Neural cell (in vitro differentiated cells): ENCODE results near the gene PEA15. TPM values are rescaled to one million over a fixed set of nuclear protein-coding genes. Genes with fewer than 3 reads are reported as not detected.

Experiments used
- H2AFZ ChIP-seq: fragments of 200-600, 300-800 bp; sonication (generic), shearing (Covaris generic); 2 replicates; pipeline ENCODE4 v1.6.0; 2014; ENCODE audit warnings: low read depth, mild to moderate bottlenecking, antibody characterized with exemption, low read length, moderate library complexity
- H3F3A ChIP-seq: fragments of 200-600 bp; shearing (Covaris generic); 2 replicates; pipeline ENCODE4 v1.6.1; 2016; ENCODE audit warnings: mild to moderate bottlenecking, moderate library complexity, mixed read lengths, antibody characterized with exemption, low read length; ENCODE audit not compliant: insufficient read depth, poor library complexity, severe bottlenecking
- H3K27ac ChIP-seq: fragments of 200-600, 300-800 bp; sonication (generic), shearing (Covaris generic); 2 replicates; pipeline ENCODE4 v1.5.1; 2014; ENCODE audit warnings: mild to moderate bottlenecking, low read length, moderate library complexity
- H3K27me3 ChIP-seq: fragments of 300-800, 200-600 bp; sonication (generic), shearing (Covaris generic); 2 replicates; pipeline ENCODE4 v1.6.0; 2014; ENCODE audit warnings: mild to moderate bottlenecking, low read depth, low read length, moderate library complexity; ENCODE audit not compliant: insufficient read depth
- H3K36me3 ChIP-seq: fragments of 300-800, 200-600 bp; sonication (generic), shearing (Covaris generic); 2 replicates; pipeline ENCODE4 v1.5.1; 2014; ENCODE audit warnings: mild to moderate bottlenecking, antibody characterized with exemption, low read length, moderate library complexity; ENCODE audit not compliant: insufficient read depth
- H3K4me2 ChIP-seq: fragments of 300-800, 200-600 bp; sonication (generic), shearing (Covaris generic); 2 replicates; pipeline ENCODE4 v1.6.0; 2014; ENCODE audit warnings: mild to moderate bottlenecking, low read length
- H3K4me3 ChIP-seq: fragments of 300-800, 200-600 bp; sonication (generic), shearing (Covaris generic); 2 replicates; pipeline ENCODE4 v1.5.1; 2014; ENCODE audit warnings: mild to moderate bottlenecking, low read length, moderate library complexity
- H3K79me2 ChIP-seq: fragments of 200-600 bp; shearing (Covaris generic); replicated peaks from 2 replicates; pipeline ENCODE4 v1.6.0; 2014; ENCODE audit warnings: mild to moderate bottlenecking, low read length, moderate library complexity; ENCODE audit not compliant: insufficient read depth
- H3K9ac ChIP-seq: fragments of 300-800, 200-600 bp; sonication (generic), shearing (Covaris generic); 2 replicates; pipeline ENCODE4 v1.6.1; 2016; ENCODE audit warnings: mild to moderate bottlenecking, low read length, mixed read lengths
- H3K9me2 ChIP-seq: fragments of 200-600 bp; shearing (Covaris generic); 2 replicates; pipeline ENCODE4 v1.6.1; 2016; ENCODE audit warnings: mild to moderate bottlenecking, low read length, mixed read lengths; ENCODE audit not compliant: insufficient read depth
- H3K9me3 ChIP-seq: fragments of 200-600, 300-800 bp; sonication (generic), shearing (Covaris generic); 2 replicates; pipeline ENCODE4 v1.6.1; 2016; ENCODE audit warnings: mild to moderate bottlenecking, mixed run types, low read length, moderate library complexity, mixed read lengths
- H4K20me1 ChIP-seq: fragments of 200-600 bp; shearing (Covaris generic); 2 replicates; pipeline ENCODE4 v1.6.1; 2016; ENCODE audit warnings: mild to moderate bottlenecking, mixed run types; ENCODE audit not compliant: insufficient read depth
- EP300 ChIP-seq: fragments of 450-650 bp; conservative IDR thresholded peaks from 2 replicates; pipeline ENCODE4 v1.6.1; 2014; ENCODE audit warnings: antibody characterized with exemption, mild to moderate bottlenecking, moderate library complexity; ENCODE audit not compliant: poor library complexity, severe bottlenecking
- EZH2 ChIP-seq: fragments of 200-600, 300-800 bp; shearing (Covaris generic), sonication (generic); IDR thresholded peaks from 2 replicates; pipeline ENCODE4 v1.6.1; 2014; ENCODE audit warnings: antibody characterized with exemption, low read length, borderline replicate concordance, mild to moderate bottlenecking; ENCODE audit not compliant: insufficient read depth, poor library complexity, severe bottlenecking
- MXI1 ChIP-seq: fragments of 450-650 bp; conservative IDR thresholded peaks from 2 replicates; pipeline ENCODE4 v1.6.1; 2014; ENCODE audit warnings: antibody characterized with exemption, mild to moderate bottlenecking; ENCODE audit not compliant: poor library complexity, severe bottlenecking
- POLR2AphosphoS5 ChIP-seq: IDR thresholded peaks from 2 replicates; pipeline ENCODE4 v1.6.1; 2012
- RAD21 ChIP-seq: fragments of 450-650 bp; conservative IDR thresholded peaks from 2 replicates; pipeline ENCODE4 v1.6.1; 2014; ENCODE audit warnings: antibody characterized with exemption, mild to moderate bottlenecking, moderate library complexity
- SMC3 ChIP-seq: fragments of 450-650 bp; conservative IDR thresholded peaks from 2 replicates; pipeline ENCODE4 v1.6.1; 2014; ENCODE audit warnings: antibody characterized with exemption, mild to moderate bottlenecking, moderate library complexity; ENCODE audit not compliant: poor library complexity
- TAF1 ChIP-seq: IDR thresholded peaks from 2 replicates; pipeline ENCODE4 v1.6.1; 2012; ENCODE audit warnings: low read depth
- polyA plus RNA-seq: library from polyadenylated mRNA; depleted of rRNA; stranded (reverse); fragments of >200 nt; gene quantifications from 2 replicates; pipeline ENCODE4 v1.2.3, GENCODE V29; 2014
- TF ChIP-seq, protein P1 (sequence below): fragments of 450-650 bp; IDR thresholded peaks from 2 replicates; pipeline ENCODE4 v1.5.1; 2014; ENCODE audit warnings: antibody characterized with exemption, mild to moderate bottlenecking, moderate library complexity; ENCODE audit not compliant: poor library complexity, severe bottlenecking
- TF ChIP-seq, protein P2 (sequence below): IDR thresholded peaks from 2 replicates; pipeline ENCODE4 v1.6.1; 2012; ENCODE audit warnings: borderline replicate concordance

The PEA15 gene
- polyA plus RNA-seq, 1 donor from 2014 or later = 46.4 TPM

DNA sequence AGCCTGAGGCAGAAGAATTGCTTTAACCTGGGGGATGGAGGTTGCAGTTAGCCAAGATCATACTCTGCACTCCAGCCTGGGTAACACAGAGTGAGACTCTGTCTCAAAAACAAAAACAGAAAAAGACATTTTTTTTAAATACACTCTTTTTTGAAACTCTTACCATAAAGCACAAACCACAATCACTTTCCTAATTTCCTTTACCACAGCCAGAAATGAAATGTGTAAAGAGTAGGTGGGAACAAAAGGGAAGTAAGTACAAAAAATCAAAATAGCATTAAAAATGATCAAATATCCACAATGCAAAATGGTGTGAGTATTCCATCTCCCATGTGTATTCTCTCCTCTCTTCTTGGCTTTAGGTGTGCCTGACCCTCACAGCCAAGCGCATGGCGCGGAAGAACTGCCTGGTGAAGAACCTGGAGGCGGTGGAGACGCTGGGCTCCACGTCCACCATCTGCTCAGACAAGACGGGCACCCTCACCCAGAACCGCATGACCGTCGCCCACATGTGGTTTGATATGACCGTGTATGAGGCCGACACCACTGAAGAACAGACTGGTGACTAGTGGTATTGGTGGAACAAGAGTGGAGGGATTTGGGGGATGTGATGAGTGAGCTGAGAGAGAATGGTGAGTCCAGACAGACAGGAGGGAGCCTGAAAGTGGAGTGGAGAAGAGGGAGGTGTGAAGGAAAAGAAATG, 38.9 kb upstream of the PEA15 start:
- H3K36me3 ChIP-seq = no peaks in the 10 kb centered on the region
- no peaks in the 10 kb centered on the region for H3K9me3 ChIP-seq
- H3K27ac ChIP-seq = no peak overlapping the region
- no peak overlapping the region for H3K4me3 ChIP-seq
- no peaks in the 10 kb centered on the region for H3K27me3 ChIP-seq
- no peaks in the 10 kb centered on the region for H3F3A ChIP-seq
- H3K4me2 ChIP-seq = no peak overlapping the region
- no peaks in the 10 kb centered on the region for H4K20me1 ChIP-seq
- TF ChIP-seq TAF1 = no peak
- TF ChIP-seq, protein P1, sequence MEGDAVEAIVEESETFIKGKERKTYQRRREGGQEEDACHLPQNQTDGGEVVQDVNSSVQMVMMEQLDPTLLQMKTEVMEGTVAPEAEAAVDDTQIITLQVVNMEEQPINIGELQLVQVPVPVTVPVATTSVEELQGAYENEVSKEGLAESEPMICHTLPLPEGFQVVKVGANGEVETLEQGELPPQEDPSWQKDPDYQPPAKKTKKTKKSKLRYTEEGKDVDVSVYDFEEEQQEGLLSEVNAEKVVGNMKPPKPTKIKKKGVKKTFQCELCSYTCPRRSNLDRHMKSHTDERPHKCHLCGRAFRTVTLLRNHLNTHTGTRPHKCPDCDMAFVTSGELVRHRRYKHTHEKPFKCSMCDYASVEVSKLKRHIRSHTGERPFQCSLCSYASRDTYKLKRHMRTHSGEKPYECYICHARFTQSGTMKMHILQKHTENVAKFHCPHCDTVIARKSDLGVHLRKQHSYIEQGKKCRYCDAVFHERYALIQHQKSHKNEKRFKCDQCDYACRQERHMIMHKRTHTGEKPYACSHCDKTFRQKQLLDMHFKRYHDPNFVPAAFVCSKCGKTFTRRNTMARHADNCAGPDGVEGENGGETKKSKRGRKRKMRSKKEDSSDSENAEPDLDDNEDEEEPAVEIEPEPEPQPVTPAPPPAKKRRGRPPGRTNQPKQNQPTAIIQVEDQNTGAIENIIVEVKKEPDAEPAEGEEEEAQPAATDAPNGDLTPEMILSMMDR = no peak
- TF ChIP-seq, protein P2, sequence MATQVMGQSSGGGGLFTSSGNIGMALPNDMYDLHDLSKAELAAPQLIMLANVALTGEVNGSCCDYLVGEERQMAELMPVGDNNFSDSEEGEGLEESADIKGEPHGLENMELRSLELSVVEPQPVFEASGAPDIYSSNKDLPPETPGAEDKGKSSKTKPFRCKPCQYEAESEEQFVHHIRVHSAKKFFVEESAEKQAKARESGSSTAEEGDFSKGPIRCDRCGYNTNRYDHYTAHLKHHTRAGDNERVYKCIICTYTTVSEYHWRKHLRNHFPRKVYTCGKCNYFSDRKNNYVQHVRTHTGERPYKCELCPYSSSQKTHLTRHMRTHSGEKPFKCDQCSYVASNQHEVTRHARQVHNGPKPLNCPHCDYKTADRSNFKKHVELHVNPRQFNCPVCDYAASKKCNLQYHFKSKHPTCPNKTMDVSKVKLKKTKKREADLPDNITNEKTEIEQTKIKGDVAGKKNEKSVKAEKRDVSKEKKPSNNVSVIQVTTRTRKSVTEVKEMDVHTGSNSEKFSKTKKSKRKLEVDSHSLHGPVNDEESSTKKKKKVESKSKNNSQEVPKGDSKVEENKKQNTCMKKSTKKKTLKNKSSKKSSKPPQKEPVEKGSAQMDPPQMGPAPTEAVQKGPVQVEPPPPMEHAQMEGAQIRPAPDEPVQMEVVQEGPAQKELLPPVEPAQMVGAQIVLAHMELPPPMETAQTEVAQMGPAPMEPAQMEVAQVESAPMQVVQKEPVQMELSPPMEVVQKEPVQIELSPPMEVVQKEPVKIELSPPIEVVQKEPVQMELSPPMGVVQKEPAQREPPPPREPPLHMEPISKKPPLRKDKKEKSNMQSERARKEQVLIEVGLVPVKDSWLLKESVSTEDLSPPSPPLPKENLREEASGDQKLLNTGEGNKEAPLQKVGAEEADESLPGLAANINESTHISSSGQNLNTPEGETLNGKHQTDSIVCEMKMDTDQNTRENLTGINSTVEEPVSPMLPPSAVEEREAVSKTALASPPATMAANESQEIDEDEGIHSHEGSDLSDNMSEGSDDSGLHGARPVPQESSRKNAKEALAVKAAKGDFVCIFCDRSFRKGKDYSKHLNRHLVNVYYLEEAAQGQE = no peak
- no peak for TF ChIP-seq POLR2AphosphoS5
- no peak for TF ChIP-seq EP300
- TF ChIP-seq MXI1 = no peak
- TF ChIP-seq RAD21 = no peak
- TF ChIP-seq EZH2 = no peak
- no peak for TF ChIP-seq SMC3
- H2AFZ ChIP-seq = no peak overlapping the region
- H3K9ac ChIP-seq = no peak overlapping the region
- H3K79me2 ChIP-seq = no peaks in the 10 kb centered on the region
- no peaks in the 10 kb centered on the region for H3K9me2 ChIP-seq

DNA sequence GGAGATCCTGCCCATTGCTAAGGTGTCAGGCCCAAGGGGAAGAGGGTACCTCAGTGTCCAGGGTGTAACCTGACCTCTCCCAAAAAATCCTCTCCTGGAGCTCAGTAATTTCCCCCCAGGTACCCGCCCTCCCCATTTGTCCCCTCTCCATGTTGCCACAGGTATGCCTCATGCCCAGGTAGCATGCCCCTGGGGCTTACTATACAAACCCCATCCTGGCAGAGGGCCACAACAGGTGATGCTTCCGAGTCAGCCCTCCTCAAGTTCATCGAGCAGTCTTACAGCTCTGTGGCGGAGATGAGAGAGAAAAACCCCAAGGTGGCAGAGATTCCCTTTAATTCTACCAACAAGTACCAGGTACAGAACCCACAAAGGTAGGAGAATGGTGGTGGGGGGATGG, 38.1 kb upstream of the PEA15 start:
- H3K4me2 ChIP-seq = no peak overlapping the region
- H3K36me3 ChIP-seq = no peaks in the 10 kb centered on the region
- H3K79me2 ChIP-seq = no peaks in the 10 kb centered on the region
- no peaks in the 10 kb centered on the region for H3F3A ChIP-seq
- H3K4me3 ChIP-seq = no peak overlapping the region
- H3K9ac ChIP-seq = no peak overlapping the region
- TF ChIP-seq, protein P2 = no peak
- TF ChIP-seq EZH2 = no peak
- no peak for TF ChIP-seq TAF1
- TF ChIP-seq POLR2AphosphoS5 = no peak
- TF ChIP-seq, protein P1 = no peak
- TF ChIP-seq RAD21 = no peak
- no peak for TF ChIP-seq SMC3
- no peak for TF ChIP-seq MXI1
- TF ChIP-seq EP300 = no peak
- no peaks in the 10 kb centered on the region for H3K9me2 ChIP-seq
- no peaks in the 10 kb centered on the region for H4K20me1 ChIP-seq
- H3K27ac ChIP-seq = no peak overlapping the region
- H2AFZ ChIP-seq = no peak overlapping the region
- no peaks in the 10 kb centered on the region for H3K27me3 ChIP-seq
- no peaks in the 10 kb centered on the region for H3K9me3 ChIP-seq
